ENCODE data around the gene CHSY3. TPM values are rescaled to one million over a fixed set of nuclear protein-coding genes. Genes with fewer than 3 reads are reported as not detected.

CHSY3 gene
- total and polyA plus RNA-seq, 3 donors from 2014 or later: 1.3 to 4.8 (median 2.4) TPM

- Histone ChIP-seq H3K27ac (no peak overlapping the region), H3K36me3 (ENCODE audit: low read depth, missing control alignments) (no peaks in the 10 kb centered on the region), H3K4me1 (no peaks in the 10 kb centered on the region), H3K4me3 (no peak overlapping the region), H3K9me3 (no peaks in the 10 kb centered on the region), H3K27me3 (no peaks in the 10 kb centered on the region)
- TF ChIP-seq POLR2A (IDR thresholded peaks at IDR 0.05): no peak
- no peak for TF ChIP-seq CTCF (IDR thresholded peaks at IDR 0.05)
- DNase-seq: no peak
- intact Hi-C loops (cut with DNase I; ENCODE audit: low total_unique reads): no loop called here
Observed at GRCh38 chr5:129899454-129899853, 4.8 kb upstream of the CHSY3 start.

GRCh38 chr5:129902816-129903215 lies 1.4 kb upstream of the CHSY3 start:
- no peaks in the 10 kb centered on the region for H3K4me1 ChIP-seq
- H3K27me3 ChIP-seq: no peaks in the 10 kb centered on the region
- TF ChIP-seq POLR2A (IDR thresholded peaks at IDR 0.05) (no peak), CTCF (IDR thresholded peaks at IDR 0.05) (no peak)
- DNase-seq: no peak
- no peak overlapping the region for H3K4me3 ChIP-seq
- no peaks in the 10 kb centered on the region for H3K9me3 ChIP-seq
- no peaks in the 10 kb centered on the region for H3K36me3 ChIP-seq (ENCODE audit: low read depth, missing control alignments)
- no peak overlapping the region for H3K27ac ChIP-seq
- 59 to 66% methylated on average over 6 of the region's 6 CpGs for WGBS, 2 donors
- intact Hi-C loops (cut with DNase I; ENCODE audit: low total_unique reads): no loop called here

- Histone ChIP-seq H3K4me1 (no peaks in the 10 kb centered on the region), H3K27ac (peak overlapping the region; percentile 45 to 73), H3K9me3 (no peaks in the 10 kb centered on the region), H3K36me3 (ENCODE audit: low read depth, missing control alignments) (no peaks in the 10 kb centered on the region), H3K4me3 (peak overlapping the region; percentile 65 to 79), H3K27me3 (no peaks in the 10 kb centered on the region)
- TF ChIP-seq POLR2A (IDR thresholded peaks at IDR 0.05): no peak
- no peak for TF ChIP-seq CTCF (IDR thresholded peaks at IDR 0.05)
- intact Hi-C loops (cut with DNase I; ENCODE audit: low total_unique reads): no loop called here
- WGBS, 2 donors: 3 to 6% methylated on average over 28 to 29 of the region's 29 CpGs
- DNase-seq: no peak
Observed at GRCh38 chr5:129903466-129904101, 681 bp upstream of the CHSY3 start.

GRCh38 chr5:129904667-129905472 lies 605 bp downstream of the CHSY3 start:
- Histone ChIP-seq H3K27me3 (no peaks in the 10 kb centered on the region), H3K9me3 (no peaks in the 10 kb centered on the region), H3K36me3 (ENCODE audit: low read depth, missing control alignments) (no peaks in the 10 kb centered on the region), H3K4me3 (peak overlapping the region; percentile 65 to 79), H3K27ac (peak overlapping the region in 1 of 2 donors; percentile 73), H3K4me1 (no peaks in the 10 kb centered on the region)
- peak; percentile 24 for DNase-seq
- intact Hi-C loops (cut with DNase I; ENCODE audit: low total_unique reads): no loop called here
- 0% methylated on average over 6 to 49 of the region's 105 CpGs for WGBS, 2 donors
- TF ChIP-seq CTCF (IDR thresholded peaks at IDR 0.05) (no peak), POLR2A (IDR thresholded peaks at IDR 0.05) (no peak)
